HEK293 (cell line): ENCODE measurements around the gene C5orf46.
"Not testable (repeated sequence)": the region's sequence is repeated elsewhere in the genome, so short reads cannot be mapped to it uniquely, and the experiment has no call there.

Experiments
- CTCF ChIA-PET: fragments of 350-600 bp; formaldehyde crosslinking; extraction: SDS; loops from one replicate; lab custom pipeline; 2021; ENCODE audit warnings: antibody characterized with exemption; lab: Yijun Ruan, JAX
- POLR2A ChIA-PET: fragments of 300-600 bp; formaldehyde crosslinking; extraction: SDS; loops from one replicate; lab custom pipeline; 2020; ENCODE audit warnings: antibody characterized with exemption, inconsistent platforms; lab: Yijun Ruan, JAX
- H3K27ac ChIP-seq: fragments of 200-500 bp; sonication (Bioruptor generic); 2 replicates; pipeline ENCODE4 v1.5.1; 2014; ENCODE audit warnings: low read depth, low read length, control low read depth, inconsistent platforms; ENCODE audit errors: extremely low read depth
- H3K36me3 ChIP-seq, 2 experiments: fragments of 200-500 bp in 1 of 2; sonication (Bioruptor generic) in 1 of 2; 1 replicate in 1 of 2; 2 replicates in 1 of 2; pipeline ENCODE4 v1.5.1; 2014 to 2017; ENCODE audit warnings: inconsistent platforms in 2 of 2, low read length in 2 of 2; ENCODE audit not compliant: control insufficient read depth in 2 of 2, insufficient read depth in 1 of 2
- H3K4me1 ChIP-seq: fragments of 200-500 bp; sonication (Bioruptor generic); 2 replicates; pipeline ENCODE4 v1.5.1; 2014; ENCODE audit warnings: mild to moderate bottlenecking, low read length, inconsistent platforms; ENCODE audit not compliant: control insufficient read depth, insufficient read depth
- H3K4me3 ChIP-seq: 2 replicates; pipeline ENCODE4 v1.5.1; 2011; ENCODE audit warnings: low read depth, mild to moderate bottlenecking, control low read depth, low read length, moderate library complexity
- H3K9me3 ChIP-seq: fragments of 200-500 bp; sonication (Bioruptor generic); 2 replicates; pipeline ENCODE4 v1.5.1; 2014; ENCODE audit warnings: low read depth, low read length, inconsistent platforms; ENCODE audit not compliant: control insufficient read depth, insufficient read depth
- GLI4 ChIP-seq: fragments of 450-650 bp; formaldehyde crosslinking; IDR thresholded peaks from 2 replicates; pipeline ENCODE4 v1.5.1; 2016; ENCODE audit warnings: missing biosample characterization, missing genetic modification characterization
- GLIS1 ChIP-seq: fragments of 450-650 bp; formaldehyde crosslinking; IDR thresholded peaks from 2 replicates; pipeline ENCODE4 v1.5.1; 2016; ENCODE audit warnings: missing biosample characterization, missing genetic modification characterization
- ZNF214 ChIP-seq: fragments of 450-650 bp; formaldehyde crosslinking; IDR thresholded peaks from 2 replicates; pipeline ENCODE4 v1.5.1; 2017; ENCODE audit warnings: missing biosample characterization, mild to moderate bottlenecking, missing genetic modification characterization, borderline replicate concordance
- ZNF274 ChIP-seq, 2 experiments: fragments of 200-500 bp in 1 of 2; fragments of 450-650 bp in 1 of 2; sonication (Bioruptor generic) in 1 of 2; formaldehyde crosslinking in 1 of 2; IDR thresholded peaks; 2 replicates each; pipeline versions ENCODE4 v1.5.1 to v1.6.1; 2014 to 2016; ENCODE audit warnings: borderline replicate concordance in 1 of 2, inconsistent platforms in 1 of 2, low read length in 1 of 2, missing biosample characterization in 1 of 2, missing genetic modification characterization in 1 of 2
- ZNF292 ChIP-seq: fragments of 450-650 bp; formaldehyde crosslinking; IDR thresholded peaks from 2 replicates; pipeline ENCODE4 v1.5.1; 2016; ENCODE audit warnings: low read depth, missing biosample characterization, missing genetic modification characterization, borderline replicate concordance
- ZNF354C ChIP-seq: fragments of 450-650 bp; formaldehyde crosslinking; IDR thresholded peaks from 2 replicates; pipeline ENCODE4 v1.5.1; 2016; ENCODE audit warnings: missing biosample characterization, missing genetic modification characterization, low read depth, borderline replicate concordance
- ZNF423 ChIP-seq: fragments of 450-650 bp; formaldehyde crosslinking; IDR thresholded peaks from 2 replicates; pipeline ENCODE4 v1.5.1; 2016; ENCODE audit warnings: missing biosample characterization, missing genetic modification characterization
- TF ChIP-seq, protein P1 (sequence below): fragments of 450-650 bp; formaldehyde crosslinking; IDR thresholded peaks from 2 replicates; pipeline ENCODE4 v1.5.1; 2016; ENCODE audit warnings: missing biosample characterization, missing genetic modification characterization
- TF ChIP-seq, protein P2 (sequence below): fragments of 450-650 bp; formaldehyde crosslinking; IDR thresholded peaks from 2 replicates; pipeline ENCODE4 v1.5.1; 2016; ENCODE audit warnings: missing biosample characterization, missing genetic modification characterization
- TF ChIP-seq, protein P3 (sequence below): fragments of 450-650 bp; formaldehyde crosslinking; IDR thresholded peaks from 2 replicates; pipeline ENCODE4 v1.5.1; 2016; ENCODE audit warnings: missing biosample characterization, missing genetic modification characterization
- TF ChIP-seq, protein P4 (sequence below): fragments of 450-650 bp; formaldehyde crosslinking; IDR thresholded peaks from 2 replicates; pipeline ENCODE4 v1.5.1; 2017; ENCODE audit warnings: missing biosample characterization, missing genetic modification characterization
- TF ChIP-seq, protein P5 (sequence below): fragments of 450-650 bp; formaldehyde crosslinking; IDR thresholded peaks from 2 replicates; pipeline ENCODE4 v1.5.1; 2016; ENCODE audit warnings: missing biosample characterization, missing genetic modification characterization
- TF ChIP-seq, protein P6 (sequence below): fragments of 450-650 bp; formaldehyde crosslinking; IDR thresholded peaks from 2 replicates; pipeline ENCODE4 v1.5.1; 2016; ENCODE audit warnings: missing biosample characterization, missing genetic modification characterization
- TF ChIP-seq, protein P7 (sequence below): fragments of 450-650 bp; formaldehyde crosslinking; IDR thresholded peaks from 2 replicates; pipeline ENCODE4 v1.5.1; 2016; ENCODE audit warnings: missing biosample characterization, missing genetic modification characterization

C5orf46 gene

DNA sequence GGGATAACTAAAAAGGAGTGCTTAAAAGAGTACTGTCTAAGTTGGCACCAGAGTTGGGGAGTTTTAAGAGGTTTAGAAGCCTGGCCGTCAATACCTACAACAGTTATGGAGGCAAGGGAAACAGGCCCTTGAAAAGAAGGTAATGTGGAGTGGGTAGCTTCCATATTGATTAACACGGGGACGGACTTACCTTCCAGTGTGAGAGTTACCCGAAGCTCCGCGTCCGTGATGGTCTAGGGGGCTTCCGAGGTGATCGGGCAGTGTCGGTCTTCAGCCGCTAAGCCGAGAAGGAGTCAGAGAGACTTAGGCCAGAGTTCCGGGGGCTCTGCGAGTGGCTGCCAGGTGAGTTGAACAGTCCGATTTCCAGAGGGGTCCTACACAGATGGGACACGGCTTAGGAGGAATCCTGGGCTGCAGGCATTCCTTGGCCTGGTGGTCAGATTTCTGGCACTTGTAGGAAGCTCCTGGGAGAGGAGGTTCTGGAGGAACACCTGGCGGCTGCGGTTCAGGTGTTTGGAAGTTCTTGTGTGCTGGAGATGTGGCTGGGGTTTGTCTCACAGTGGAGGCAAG is 34.3 kb downstream of the C5orf46 start:
- H3K9me3 ChIP-seq, H3K4me3 ChIP-seq, H3K27ac ChIP-seq, H3K36me3 ChIP-seq, POLR2A ChIA-PET, H3K4me1 ChIP-seq: not testable (repeated sequence)
- CTCF ChIA-PET: interaction anchor here (0.6 kb wide), 1 partner anchor 61 kb away, joined by 3 read pairs; no protein-coding TSS in a partner anchor

DNA sequence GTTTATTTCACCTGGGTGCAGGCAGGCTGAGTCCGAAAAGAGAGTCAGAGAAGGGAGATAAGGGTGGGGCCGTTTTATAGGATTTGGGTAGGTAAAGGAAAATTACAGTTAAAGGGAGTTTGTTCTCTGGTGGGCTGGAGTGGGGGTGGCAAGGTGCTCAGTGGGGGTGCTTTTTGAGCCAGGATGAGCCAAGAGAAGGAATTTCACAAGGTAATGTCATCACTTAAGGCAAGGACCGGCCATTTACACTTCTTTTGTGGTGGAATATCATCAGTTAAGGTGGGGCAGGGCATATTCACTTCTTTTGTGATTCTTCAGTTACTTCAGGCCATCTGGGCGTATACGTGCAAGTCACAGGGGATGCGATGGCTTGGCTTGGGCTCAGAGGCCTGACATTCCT is 36.4 kb downstream of the C5orf46 start:
- H3K9me3 ChIP-seq, H3K4me1 ChIP-seq, H3K4me3 ChIP-seq, POLR2A ChIA-PET, H3K36me3 ChIP-seq, H3K27ac ChIP-seq: not testable (repeated sequence)
- CTCF ChIA-PET: interaction anchor here (0.6 to 0.9 kb wide), 2 partner anchors 11 to 12 kb away, joined by 3 to 5 read pairs; no protein-coding TSS in a partner anchor

DNA sequence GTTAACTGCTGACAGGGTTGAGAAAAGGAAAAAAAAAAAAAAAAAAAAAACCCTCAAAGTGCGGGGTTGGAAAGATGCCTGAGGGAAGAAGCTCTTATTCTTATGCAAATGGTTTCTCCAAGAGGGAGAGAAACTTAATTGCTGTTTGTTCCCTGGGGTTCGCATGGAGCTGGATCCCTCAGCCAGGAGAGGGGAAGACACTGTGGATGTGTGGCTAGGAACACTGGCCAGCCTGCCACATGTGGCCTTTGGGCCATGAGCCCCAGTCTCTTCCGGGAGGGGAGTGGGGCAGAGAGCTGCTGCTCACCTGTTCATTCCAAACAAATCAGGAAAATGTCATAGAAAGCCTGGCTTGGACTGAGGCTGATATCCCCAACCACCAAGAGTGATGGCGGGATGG is 37.2 kb downstream of the C5orf46 start:
- H3K4me1 ChIP-seq: no peaks in the 10 kb centered on the region
- no peaks in the 10 kb centered on the region for H3K9me3 ChIP-seq
- no peak overlapping the region for H3K4me3 ChIP-seq
- no peaks in the 10 kb centered on the region for H3K36me3 ChIP-seq
- CTCF ChIA-PET: interaction anchor here (0.6 to 0.9 kb wide), 3 partner anchors 10 to 249 kb away, joined by 3 to 5 read pairs (median 3); no protein-coding TSS in a partner anchor
- POLR2A ChIA-PET: no interaction called here
- H3K27ac ChIP-seq: no peak overlapping the region
- no peak for TF ChIP-seq ZNF354C (tag by site-specific recombination)
- TF ChIP-seq, protein P1, sequence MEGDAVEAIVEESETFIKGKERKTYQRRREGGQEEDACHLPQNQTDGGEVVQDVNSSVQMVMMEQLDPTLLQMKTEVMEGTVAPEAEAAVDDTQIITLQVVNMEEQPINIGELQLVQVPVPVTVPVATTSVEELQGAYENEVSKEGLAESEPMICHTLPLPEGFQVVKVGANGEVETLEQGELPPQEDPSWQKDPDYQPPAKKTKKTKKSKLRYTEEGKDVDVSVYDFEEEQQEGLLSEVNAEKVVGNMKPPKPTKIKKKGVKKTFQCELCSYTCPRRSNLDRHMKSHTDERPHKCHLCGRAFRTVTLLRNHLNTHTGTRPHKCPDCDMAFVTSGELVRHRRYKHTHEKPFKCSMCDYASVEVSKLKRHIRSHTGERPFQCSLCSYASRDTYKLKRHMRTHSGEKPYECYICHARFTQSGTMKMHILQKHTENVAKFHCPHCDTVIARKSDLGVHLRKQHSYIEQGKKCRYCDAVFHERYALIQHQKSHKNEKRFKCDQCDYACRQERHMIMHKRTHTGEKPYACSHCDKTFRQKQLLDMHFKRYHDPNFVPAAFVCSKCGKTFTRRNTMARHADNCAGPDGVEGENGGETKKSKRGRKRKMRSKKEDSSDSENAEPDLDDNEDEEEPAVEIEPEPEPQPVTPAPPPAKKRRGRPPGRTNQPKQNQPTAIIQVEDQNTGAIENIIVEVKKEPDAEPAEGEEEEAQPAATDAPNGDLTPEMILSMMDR (tag by site-specific recombination): no peak
- TF ChIP-seq GLI4: no peak
- no peak for TF ChIP-seq ZNF423 (tag by site-specific recombination)
- TF ChIP-seq, protein P2, sequence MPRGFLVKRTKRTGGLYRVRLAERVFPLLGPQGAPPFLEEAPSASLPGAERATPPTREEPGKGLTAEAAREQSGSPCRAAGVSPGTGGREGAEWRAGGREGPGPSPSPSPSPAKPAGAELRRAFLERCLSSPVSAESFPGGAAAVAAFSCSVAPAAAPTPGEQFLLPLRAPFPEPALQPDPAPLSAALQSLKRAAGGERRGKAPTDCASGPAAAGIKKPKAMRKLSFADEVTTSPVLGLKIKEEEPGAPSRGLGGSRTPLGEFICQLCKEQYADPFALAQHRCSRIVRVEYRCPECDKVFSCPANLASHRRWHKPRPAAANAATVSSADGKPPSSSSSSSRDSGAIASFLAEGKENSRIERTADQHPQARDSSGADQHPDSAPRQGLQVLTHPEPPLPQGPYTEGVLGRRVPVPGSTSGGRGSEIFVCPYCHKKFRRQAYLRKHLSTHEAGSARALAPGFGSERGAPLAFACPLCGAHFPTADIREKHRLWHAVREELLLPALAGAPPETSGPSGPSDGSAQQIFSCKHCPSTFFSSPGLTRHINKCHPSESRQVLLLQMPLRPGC (tag by site-specific recombination): no peak
- TF ChIP-seq GLIS1 (tag by site-specific recombination): no peak
- TF ChIP-seq, protein P3, sequence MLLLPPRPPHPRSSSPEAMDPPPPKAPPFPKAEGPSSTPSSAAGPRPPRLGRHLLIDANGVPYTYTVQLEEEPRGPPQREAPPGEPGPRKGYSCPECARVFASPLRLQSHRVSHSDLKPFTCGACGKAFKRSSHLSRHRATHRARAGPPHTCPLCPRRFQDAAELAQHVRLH: no peak

DNA sequence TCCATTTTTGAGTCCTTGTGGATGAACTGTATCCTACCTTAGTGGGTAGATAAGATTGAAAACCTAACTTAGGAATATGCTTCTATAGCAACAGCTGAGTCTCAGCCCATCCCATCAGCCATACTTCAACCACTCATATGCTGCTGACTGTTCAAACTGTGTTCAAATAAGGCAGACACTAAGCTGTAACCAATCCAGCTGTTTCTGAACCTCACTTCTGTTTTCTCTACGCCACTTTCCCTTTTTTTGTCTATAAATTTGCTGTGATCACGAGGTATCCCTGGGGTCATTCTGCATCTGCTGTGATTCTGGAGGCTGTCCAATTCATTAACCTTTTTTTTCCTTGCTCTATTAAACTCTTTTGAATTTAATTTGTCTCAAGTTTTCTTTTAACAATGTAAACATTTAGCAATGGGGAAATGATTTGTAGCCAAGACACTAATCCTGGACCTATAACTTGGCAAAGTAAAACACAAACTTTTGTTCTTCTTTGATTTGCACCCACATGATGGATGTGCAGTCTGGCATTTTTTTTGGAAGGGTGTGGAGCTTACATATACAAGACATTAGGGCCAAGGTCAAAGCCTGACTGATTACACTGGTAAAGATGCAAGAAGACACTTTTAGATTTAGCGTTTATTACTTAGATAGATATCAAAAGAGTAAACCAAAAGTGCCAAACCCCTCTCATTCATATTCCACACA is 42.7 kb downstream of the C5orf46 start:
- H3K27ac ChIP-seq: no peak overlapping the region
- no peaks in the 10 kb centered on the region for H3K4me1 ChIP-seq
- POLR2A ChIA-PET: no interaction called here
- TF ChIP-seq ZNF274 (IDR thresholded peaks at IDR 0.05; ENCODE audit: low read length) (no peak), ZNF274 (tag by site-specific recombination; IDR thresholded peaks at IDR 0.05; ENCODE audit: borderline replicate concordance) (no peak), ZNF292 (tag by site-specific recombination) (no peak), ZNF214 (tag by site-specific recombination) (no peak)
- TF ChIP-seq, protein P4, sequence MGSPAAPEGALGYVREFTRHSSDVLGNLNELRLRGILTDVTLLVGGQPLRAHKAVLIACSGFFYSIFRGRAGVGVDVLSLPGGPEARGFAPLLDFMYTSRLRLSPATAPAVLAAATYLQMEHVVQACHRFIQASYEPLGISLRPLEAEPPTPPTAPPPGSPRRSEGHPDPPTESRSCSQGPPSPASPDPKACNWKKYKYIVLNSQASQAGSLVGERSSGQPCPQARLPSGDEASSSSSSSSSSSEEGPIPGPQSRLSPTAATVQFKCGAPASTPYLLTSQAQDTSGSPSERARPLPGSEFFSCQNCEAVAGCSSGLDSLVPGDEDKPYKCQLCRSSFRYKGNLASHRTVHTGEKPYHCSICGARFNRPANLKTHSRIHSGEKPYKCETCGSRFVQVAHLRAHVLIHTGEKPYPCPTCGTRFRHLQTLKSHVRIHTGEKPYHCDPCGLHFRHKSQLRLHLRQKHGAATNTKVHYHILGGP (tag by site-specific recombination): no peak
- TF ChIP-seq, protein P5, sequence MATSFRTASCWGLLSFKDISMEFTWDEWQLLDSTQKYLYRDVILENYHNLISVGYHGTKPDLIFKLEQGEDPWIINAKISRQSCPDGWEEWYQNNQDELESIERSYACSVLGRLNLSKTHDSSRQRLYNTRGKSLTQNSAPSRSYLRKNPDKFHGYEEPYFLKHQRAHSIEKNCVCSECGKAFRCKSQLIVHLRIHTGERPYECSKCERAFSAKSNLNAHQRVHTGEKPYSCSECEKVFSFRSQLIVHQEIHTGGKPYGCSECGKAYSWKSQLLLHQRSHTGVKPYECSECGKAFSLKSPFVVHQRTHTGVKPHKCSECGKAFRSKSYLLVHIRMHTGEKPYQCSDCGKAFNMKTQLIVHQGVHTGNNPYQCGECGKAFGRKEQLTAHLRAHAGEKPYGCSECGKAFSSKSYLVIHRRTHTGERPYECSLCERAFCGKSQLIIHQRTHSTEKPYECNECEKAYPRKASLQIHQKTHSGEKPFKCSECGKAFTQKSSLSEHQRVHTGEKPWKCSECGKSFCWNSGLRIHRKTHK (tag by site-specific recombination): no peak
- TF ChIP-seq, protein P6, sequence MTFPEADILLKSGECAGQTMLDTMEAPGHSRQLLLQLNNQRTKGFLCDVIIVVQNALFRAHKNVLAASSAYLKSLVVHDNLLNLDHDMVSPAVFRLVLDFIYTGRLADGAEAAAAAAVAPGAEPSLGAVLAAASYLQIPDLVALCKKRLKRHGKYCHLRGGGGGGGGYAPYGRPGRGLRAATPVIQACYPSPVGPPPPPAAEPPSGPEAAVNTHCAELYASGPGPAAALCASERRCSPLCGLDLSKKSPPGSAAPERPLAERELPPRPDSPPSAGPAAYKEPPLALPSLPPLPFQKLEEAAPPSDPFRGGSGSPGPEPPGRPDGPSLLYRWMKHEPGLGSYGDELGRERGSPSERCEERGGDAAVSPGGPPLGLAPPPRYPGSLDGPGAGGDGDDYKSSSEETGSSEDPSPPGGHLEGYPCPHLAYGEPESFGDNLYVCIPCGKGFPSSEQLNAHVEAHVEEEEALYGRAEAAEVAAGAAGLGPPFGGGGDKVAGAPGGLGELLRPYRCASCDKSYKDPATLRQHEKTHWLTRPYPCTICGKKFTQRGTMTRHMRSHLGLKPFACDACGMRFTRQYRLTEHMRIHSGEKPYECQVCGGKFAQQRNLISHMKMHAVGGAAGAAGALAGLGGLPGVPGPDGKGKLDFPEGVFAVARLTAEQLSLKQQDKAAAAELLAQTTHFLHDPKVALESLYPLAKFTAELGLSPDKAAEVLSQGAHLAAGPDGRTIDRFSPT (tag by site-specific recombination): no peak
- TF ChIP-seq, protein P7, sequence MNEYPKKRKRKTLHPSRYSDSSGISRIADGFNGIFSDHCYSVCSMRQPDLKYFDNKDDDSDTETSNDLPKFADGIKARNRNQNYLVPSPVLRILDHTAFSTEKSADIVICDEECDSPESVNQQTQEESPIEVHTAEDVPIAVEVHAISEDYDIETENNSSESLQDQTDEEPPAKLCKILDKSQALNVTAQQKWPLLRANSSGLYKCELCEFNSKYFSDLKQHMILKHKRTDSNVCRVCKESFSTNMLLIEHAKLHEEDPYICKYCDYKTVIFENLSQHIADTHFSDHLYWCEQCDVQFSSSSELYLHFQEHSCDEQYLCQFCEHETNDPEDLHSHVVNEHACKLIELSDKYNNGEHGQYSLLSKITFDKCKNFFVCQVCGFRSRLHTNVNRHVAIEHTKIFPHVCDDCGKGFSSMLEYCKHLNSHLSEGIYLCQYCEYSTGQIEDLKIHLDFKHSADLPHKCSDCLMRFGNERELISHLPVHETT (tag by site-specific recombination): no peak

More for the DNA sequence above, 42.7 kb downstream of the C5orf46 start:
- H3K9me3 ChIP-seq: no peaks in the 10 kb centered on the region
- no peak overlapping the region for H3K4me3 ChIP-seq
- H3K36me3 ChIP-seq: no peaks in the 10 kb centered on the region
- CTCF ChIA-PET: interaction anchor here (1.3 kb wide), 1 partner anchor 71 kb away, joined by 5 read pairs; no protein-coding TSS in a partner anchor
